T-helper 9 cell (primary cell): Measurements from ENCODE around the gene SAA1.
"Not testable (repeated sequence)": the region's sequence is repeated elsewhere in the genome, so short reads cannot be mapped to it uniquely, and the experiment has no call there.

ENCODE experiments used
- DNase-seq: peaks from one replicate; pipeline ENCODE4 v3.0.0-alpha.2; 2020

SAA1 gene

GRCh38 chr11:18261721-18262120 is 4.3 kb upstream of the SAA1 start:
- DNase-seq, result no peak

DNA sequence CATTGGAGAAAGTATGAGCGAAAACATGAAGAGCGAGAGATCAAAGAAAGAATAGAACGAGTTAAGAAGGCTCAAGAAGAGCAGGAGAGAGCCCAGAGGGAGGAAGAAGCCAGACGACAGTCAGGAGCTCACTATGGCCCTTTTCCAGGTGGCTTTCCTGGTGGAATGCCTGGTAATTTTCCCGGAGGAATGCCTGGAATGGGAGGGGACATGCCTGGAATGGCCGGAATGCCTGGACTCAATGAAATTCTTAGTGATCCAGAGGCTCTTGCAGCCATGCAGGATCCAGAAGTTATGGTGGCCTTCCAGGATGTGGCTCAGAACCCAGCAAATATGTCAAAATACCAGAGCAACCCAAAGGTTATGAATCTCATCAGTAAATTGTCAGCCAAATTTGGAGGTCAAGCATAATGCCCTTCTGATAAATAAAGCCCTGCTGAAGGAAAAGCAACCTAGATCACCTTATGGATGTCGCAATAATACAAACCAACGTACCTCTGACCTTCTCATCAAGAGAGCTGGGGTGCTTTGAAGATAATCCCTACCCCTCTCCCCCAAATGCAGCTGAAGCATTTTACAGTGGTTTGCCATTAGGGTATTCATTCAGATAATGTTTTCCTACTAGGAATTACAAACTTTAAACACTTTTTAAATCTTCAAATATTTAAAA is 3.2 kb upstream of the SAA1 start:
- DNase-seq, result not testable (repeated sequence)

- no peak for DNase-seq
These were observed 2.0 kb upstream of the SAA1 start for GRCh38 chr11:18264035-18264434.

DNA sequence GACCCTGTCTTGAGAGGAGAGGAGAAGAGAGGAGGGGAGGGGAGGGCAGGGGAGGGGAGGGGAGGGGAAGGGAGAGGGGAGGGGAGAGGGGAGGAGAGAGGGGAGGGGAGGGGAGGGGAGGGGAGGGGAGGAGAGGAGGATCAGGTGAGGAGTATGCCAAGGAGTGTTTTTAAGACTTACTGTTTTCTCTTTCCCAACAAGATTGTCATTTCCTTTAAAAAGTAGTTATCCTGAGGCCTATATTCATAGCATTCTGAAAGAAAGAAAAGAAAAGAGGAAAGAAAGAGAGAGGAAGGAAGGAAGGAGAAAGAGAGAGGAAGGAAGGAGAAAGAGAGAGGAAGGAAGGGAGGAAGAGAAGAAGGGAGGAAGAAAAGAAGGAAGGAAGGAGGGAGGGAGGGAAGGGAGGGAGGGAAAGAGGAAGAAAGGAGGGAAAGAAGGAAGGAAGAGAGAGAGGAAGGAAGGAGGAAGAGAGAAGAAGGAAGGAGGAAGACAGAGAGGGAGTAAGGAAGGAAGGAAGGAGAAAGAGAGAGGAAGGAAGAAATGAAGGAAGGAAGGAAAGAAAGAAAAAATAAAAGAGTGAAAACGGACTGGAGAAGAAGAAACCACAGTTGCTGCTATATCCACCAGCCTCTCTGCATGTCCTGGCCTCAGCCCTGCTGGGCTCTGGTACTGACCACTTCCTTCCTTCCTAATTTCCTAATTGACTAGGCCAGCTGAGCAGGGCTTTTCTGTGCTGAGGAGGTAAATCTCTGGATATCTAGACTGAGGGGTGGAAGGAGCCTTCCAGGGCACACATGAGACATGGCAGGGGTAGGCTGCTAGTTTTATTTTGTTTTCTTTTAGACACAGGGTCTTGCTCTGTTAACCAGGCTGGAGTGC is 1.1 kb upstream of the SAA1 start:
- no peak for DNase-seq

GRCh38 chr11:18267335-18268133 is 1.5 kb downstream of the SAA1 start:
- DNase-seq, result not testable (repeated sequence)

GRCh38 chr11:18269252-18269651 is 3.2 kb downstream of the SAA1 start:
- DNase-seq, result not testable (repeated sequence)

GRCh38 chr11:18270102-18270501 is 4.0 kb downstream of the SAA1 start:
- no peak for DNase-seq

- no peak for DNase-seq
These were observed 5.1 kb downstream of the SAA1 start for GRCh38 chr11:18271206-18271605.

- DNase-seq, result no peak
These were observed 11.7 kb downstream of the SAA1 start for GRCh38 chr11:18277565-18278271.

DNA sequence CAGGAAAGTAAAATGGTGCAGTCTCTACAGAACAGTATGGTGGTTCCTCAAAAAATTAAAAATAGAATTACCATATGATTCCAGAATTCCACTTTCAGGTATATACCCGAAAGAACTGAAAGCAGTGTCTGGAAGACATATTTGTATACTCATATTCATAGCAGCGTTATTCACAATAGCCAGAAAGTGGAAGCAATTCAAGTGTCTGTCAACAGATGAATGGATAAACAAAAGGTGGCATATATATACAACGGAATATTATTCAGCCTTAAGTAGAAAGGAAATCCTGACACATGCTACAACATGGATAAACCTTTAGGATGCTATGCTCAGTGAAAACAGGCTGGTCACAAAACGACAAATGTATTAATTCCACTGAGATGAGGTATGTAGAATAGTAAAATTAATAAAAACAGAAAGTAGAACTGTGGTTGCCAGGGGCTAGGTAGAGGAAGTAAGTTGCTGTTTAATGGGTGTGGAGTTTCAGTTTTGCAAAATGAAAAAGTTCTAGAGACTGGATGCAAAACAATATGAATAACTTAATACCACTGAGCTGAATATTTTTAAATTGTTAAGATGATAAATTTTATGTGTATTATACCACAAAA is 14.5 kb downstream of the SAA1 start:
- no peak for DNase-seq

GRCh38 chr11:18282626-18283025 is 16.6 kb downstream of the SAA1 start:
- no peak for DNase-seq

- no peak for DNase-seq
These were observed 19.8 kb downstream of the SAA1 start for GRCh38 chr11:18285841-18286240.

- no peak for DNase-seq
These were observed 22.8 kb downstream of the SAA1 start for GRCh38 chr11:18288911-18289310.

DNA sequence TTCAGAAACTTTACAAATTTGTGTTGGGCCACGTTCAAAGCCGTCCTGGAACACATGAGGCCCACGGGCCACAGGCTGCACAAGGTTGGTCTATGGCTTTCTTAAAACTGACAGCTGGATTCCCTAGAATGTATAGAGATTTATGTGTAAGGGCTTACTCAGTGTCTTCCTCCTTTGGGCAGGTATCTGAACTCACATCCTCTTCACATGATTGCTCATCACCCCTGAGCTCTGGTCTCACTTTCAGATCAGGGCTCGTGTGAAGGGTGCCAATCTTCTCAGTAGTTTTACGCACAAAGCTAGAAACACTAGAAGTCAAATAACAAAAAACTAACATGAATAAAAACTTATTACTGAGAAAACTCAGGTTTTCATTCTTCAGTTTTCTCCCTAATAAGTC is 28.8 kb downstream of the SAA1 start:
- no peak for DNase-seq

DNA sequence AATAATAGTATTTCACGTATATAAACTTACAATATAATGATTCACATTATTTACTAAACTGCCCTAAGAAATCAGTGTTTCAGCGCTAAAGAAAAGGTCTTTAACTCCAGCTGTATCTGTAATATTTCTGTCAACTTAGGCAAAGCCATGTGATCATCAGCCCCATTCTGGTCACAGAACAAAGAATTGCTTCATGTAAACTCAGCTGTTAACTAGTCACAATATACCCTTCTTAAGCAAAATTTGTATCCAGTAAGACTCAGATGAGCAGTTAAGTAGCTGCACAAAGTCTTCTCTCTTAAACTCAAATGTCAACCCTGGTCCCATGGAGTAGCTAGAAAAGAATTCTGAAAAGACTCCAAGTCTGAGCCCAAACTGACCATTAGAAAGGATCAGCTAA is 29.3 kb downstream of the SAA1 start:
- no peak for DNase-seq

DNA sequence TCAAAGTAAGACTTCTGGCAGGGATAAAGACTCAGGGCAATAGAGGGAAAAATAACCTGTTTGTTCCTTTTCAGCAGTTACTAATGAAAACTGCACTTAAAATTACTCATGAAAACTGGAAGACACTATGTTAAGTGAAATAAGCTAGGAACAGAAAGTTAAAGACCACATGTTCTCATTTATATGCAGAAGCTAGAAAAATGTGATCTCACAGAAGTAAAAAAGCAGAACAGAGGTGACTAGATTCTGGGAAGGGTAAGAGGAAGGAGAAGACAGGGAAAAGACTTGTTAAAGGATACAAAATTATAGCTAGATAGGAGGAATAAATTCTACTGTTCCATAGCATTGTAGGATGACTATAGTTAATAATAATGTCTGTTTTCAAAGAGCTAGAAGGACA is 33.7 kb downstream of the SAA1 start:
- no peak for DNase-seq

- DNase-seq, result no peak
These were observed 38.7 kb downstream of the SAA1 start for GRCh38 chr11:18304745-18305144.

- DNase-seq, result no peak
These were observed 41.5 kb downstream of the SAA1 start for GRCh38 chr11:18307461-18308139.

DNA sequence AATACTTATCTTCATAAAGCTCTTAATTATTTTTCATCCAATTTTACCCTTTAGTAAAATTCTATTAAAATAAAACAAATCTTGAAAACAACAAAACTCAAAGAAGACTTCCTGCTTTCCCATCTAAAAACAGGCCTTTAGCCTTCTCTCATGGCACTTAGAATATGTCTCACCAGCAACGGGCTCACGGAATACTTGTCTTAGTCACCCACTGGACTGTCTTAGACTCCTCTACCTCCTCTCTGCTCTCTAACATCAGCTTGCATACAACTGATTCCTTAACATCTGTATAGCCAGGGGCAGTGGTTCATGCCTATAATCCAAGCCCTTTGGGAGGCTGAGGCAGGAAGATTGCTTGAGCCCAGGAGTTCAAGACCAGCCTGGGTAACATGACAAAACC is 42.2 kb downstream of the SAA1 start:
- DNase-seq, result no peak

DNA sequence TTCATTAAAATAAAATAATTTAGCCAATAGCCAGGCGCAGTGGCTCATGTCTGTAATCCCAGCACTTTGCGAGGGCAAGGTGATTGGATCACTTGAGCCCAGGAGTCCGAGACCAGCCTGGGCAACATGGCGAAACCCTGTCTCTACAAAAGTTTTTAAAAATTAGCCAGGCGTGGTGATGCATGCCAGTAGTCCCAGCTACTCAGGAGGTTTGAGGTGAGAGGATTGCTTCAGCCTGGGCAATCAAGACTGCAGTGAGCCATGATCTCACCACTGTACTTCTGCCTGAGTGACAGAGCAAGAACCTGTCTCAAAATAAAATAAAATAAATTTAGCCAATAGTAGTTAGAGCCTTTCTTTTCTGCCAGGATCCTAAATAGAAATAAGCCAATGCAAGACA is 43.6 kb downstream of the SAA1 start:
- DNase-seq, result no peak

GRCh38 chr11:18310800-18311340 is 44.8 kb downstream of the SAA1 start:
- no peak for DNase-seq
